DND-41 (cell line): ENCODE data around the gene UBD.

Experiments
- ATAC-seq: fragments of 200-7000 bp; cut with Tn5 transposase; 3 replicates; pipeline ENCODE4 v1.9.1; 2021; ENCODE audit warnings: low read depth; ENCODE audit not compliant: insufficient read depth
- DNase-seq: peaks from one replicate; pipeline ENCODE4 v3.0.0-alpha.2; 2020
- H2AFZ ChIP-seq: 2 replicates; pipeline ENCODE4 v1.6.0; 2012; ENCODE audit warnings: low read depth, low read length
- H3K27ac ChIP-seq: 2 replicates; pipeline ENCODE4 v1.5.1; 2012; ENCODE audit warnings: low read length, inconsistent platforms
- H3K27me3 ChIP-seq: fragments of 200-600 bp; sonication (generic); 2 replicates; pipeline ENCODE4 v1.6.0; 2012; ENCODE audit warnings: low read length, mild to moderate bottlenecking, inconsistent platforms; ENCODE audit not compliant: insufficient read depth, poor library complexity
- H3K36me3 ChIP-seq: 2 replicates; pipeline ENCODE4 v1.5.1; 2012; ENCODE audit warnings: low read length, inconsistent platforms; ENCODE audit not compliant: insufficient read depth
- H3K4me1 ChIP-seq: 2 replicates; pipeline ENCODE4 v1.5.1; 2012; ENCODE audit warnings: mild to moderate bottlenecking, low read length; ENCODE audit not compliant: insufficient read depth
- H3K4me2 ChIP-seq: 2 replicates; pipeline ENCODE4 v1.6.0; 2012; ENCODE audit warnings: mild to moderate bottlenecking, moderate library complexity, low read length, inconsistent platforms; ENCODE audit not compliant: insufficient read depth
- H3K4me3 ChIP-seq, 2 experiments: fragments of 200-600 bp in 1 of 2; shearing (Covaris generic) in 1 of 2; 2 replicates each; pipeline ENCODE4 v1.5.1; 2012 to 2016; ENCODE audit warnings: inconsistent platforms in 2 of 2, low read length in 2 of 2, mild to moderate bottlenecking in 2 of 2, low read depth in 1 of 2, moderate library complexity in 1 of 2
- H3K79me2 ChIP-seq: 2 replicates; pipeline ENCODE4 v1.6.0; 2012; ENCODE audit warnings: low read length, inconsistent platforms; ENCODE audit not compliant: insufficient read depth
- H3K9ac ChIP-seq: 2 replicates; pipeline ENCODE4 v1.6.0; 2012; ENCODE audit warnings: low read depth, mild to moderate bottlenecking, inconsistent platforms, low read length, moderate library complexity
- H3K9me3 ChIP-seq: 2 replicates; pipeline ENCODE4 v1.5.1; 2012; ENCODE audit warnings: low read length, moderate library complexity, mild to moderate bottlenecking, inconsistent platforms; ENCODE audit not compliant: insufficient read depth, severe bottlenecking
- H4K20me1 ChIP-seq: 2 replicates; pipeline ENCODE4 v1.6.0; 2012; ENCODE audit warnings: low read length; ENCODE audit not compliant: insufficient read depth
- EZH2 ChIP-seq: IDR thresholded peaks from 3 replicates; pipeline ENCODE4 v1.6.1; 2012; ENCODE audit warnings: borderline replicate concordance, low read depth, mild to moderate bottlenecking, moderate library complexity, low read length, inconsistent platforms; ENCODE audit not compliant: severe bottlenecking
- TF ChIP-seq, protein P1 (sequence below): IDR thresholded peaks from 2 replicates; pipeline ENCODE4 v1.5.1; 2012; ENCODE audit warnings: borderline replicate concordance, low read length, moderate library complexity, mild to moderate bottlenecking; ENCODE audit not compliant: poor library complexity, severe bottlenecking; ENCODE audit errors: extremely low read depth

The UBD gene

GRCh38 chr6:29591677-29592076 is 32.1 kb upstream of the UBD start:
- H3K79me2 ChIP-seq = no peaks in the 10 kb centered on the region
- no peak overlapping the region for H3K4me3 ChIP-seq
- no peak overlapping the region for H2AFZ ChIP-seq
- ATAC-seq (no peak), DNase-seq (no peak)
- no peak for TF ChIP-seq EZH2
- no peaks in the 10 kb centered on the region for H3K9me3 ChIP-seq
- peaks cover 18% of the 10 kb centered on the region for H3K27me3 ChIP-seq
- no peaks in the 10 kb centered on the region for H3K36me3 ChIP-seq
- H4K20me1 ChIP-seq = no peaks in the 10 kb centered on the region
- no peak overlapping the region for H3K4me2 ChIP-seq
- no peaks in the 10 kb centered on the region for H3K4me1 ChIP-seq
- H3K27ac ChIP-seq = no peak overlapping the region
- H3K9ac ChIP-seq = no peak overlapping the region

- H3K4me3 ChIP-seq = no peak overlapping the region
- no peak for DNase-seq
- no peaks in the 10 kb centered on the region for H3K4me1 ChIP-seq
- H3K79me2 ChIP-seq = no peaks in the 10 kb centered on the region
- TF ChIP-seq, protein P1, sequence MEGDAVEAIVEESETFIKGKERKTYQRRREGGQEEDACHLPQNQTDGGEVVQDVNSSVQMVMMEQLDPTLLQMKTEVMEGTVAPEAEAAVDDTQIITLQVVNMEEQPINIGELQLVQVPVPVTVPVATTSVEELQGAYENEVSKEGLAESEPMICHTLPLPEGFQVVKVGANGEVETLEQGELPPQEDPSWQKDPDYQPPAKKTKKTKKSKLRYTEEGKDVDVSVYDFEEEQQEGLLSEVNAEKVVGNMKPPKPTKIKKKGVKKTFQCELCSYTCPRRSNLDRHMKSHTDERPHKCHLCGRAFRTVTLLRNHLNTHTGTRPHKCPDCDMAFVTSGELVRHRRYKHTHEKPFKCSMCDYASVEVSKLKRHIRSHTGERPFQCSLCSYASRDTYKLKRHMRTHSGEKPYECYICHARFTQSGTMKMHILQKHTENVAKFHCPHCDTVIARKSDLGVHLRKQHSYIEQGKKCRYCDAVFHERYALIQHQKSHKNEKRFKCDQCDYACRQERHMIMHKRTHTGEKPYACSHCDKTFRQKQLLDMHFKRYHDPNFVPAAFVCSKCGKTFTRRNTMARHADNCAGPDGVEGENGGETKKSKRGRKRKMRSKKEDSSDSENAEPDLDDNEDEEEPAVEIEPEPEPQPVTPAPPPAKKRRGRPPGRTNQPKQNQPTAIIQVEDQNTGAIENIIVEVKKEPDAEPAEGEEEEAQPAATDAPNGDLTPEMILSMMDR = no peak
- no peak for TF ChIP-seq EZH2
- H3K9me3 ChIP-seq = no peaks in the 10 kb centered on the region
- H2AFZ ChIP-seq = no peak overlapping the region
- H3K9ac ChIP-seq = no peak overlapping the region
- no peak for ATAC-seq
- peaks cover 23% of the 10 kb centered on the region for H3K27me3 ChIP-seq
- no peaks in the 10 kb centered on the region for H3K36me3 ChIP-seq
- no peak overlapping the region for H3K4me2 ChIP-seq
- no peaks in the 10 kb centered on the region for H4K20me1 ChIP-seq
- H3K27ac ChIP-seq = no peak overlapping the region
Measured at GRCh38 chr6:29590218-29590808, 30.8 kb upstream of the UBD start.

GRCh38 chr6:29589423-29590048 is 30.0 kb upstream of the UBD start:
- ATAC-seq = peak; percentile 80; the same call in 2 of the 3 replicates
- H3K4me2 ChIP-seq = no peak overlapping the region
- peak; percentile 55 for DNase-seq

GRCh38 chr6:29584821-29585220 is 25.3 kb upstream of the UBD start, which contains the start of gene OR2H2:
TSS of gene OR2H2 (plus strand) at chr6:29585121. CDS start at chr6:29587945, 2,824 bp downstream.
- no peak within 1 kb of the TSS for H3K9ac ChIP-seq
- H3K36me3 ChIP-seq = no peaks in the 10 kb centered on the region
- H4K20me1 ChIP-seq = no peaks in the 10 kb centered on the region
- no peak for TF ChIP-seq EZH2
- TF ChIP-seq, protein P1 = no peak
- no peak within 1 kb of the TSS for H3K27ac ChIP-seq
- H3K4me3 ChIP-seq = no peak within 1 kb of the TSS
- DNase-seq = no peak
- peaks cover 15% of the 10 kb centered on the region for H3K27me3 ChIP-seq
- H3K9me3 ChIP-seq = no peaks in the 10 kb centered on the region
- H3K79me2 ChIP-seq = no peaks in the 10 kb centered on the region
- no peak for ATAC-seq
- no peak within 1 kb of the TSS for H3K4me2 ChIP-seq
- no peaks in the 10 kb centered on the region for H3K4me1 ChIP-seq
- H2AFZ ChIP-seq = no peak within 1 kb of the TSS

More at GRCh38 chr6:29589423-29590048, 30.0 kb upstream of the UBD start:
- H3K27me3 ChIP-seq = peaks cover 24% of the 10 kb centered on the region
- H3K27ac ChIP-seq = no peak overlapping the region
- H3K4me1 ChIP-seq = no peaks in the 10 kb centered on the region
- no peaks in the 10 kb centered on the region for H4K20me1 ChIP-seq
- H3K79me2 ChIP-seq = no peaks in the 10 kb centered on the region
- H3K9ac ChIP-seq = no peak overlapping the region
- TF ChIP-seq, protein P1 = peak; percentile 97
- TF ChIP-seq EZH2 = no peak
- no peaks in the 10 kb centered on the region for H3K9me3 ChIP-seq
- no peak overlapping the region for H3K4me3 ChIP-seq
- no peaks in the 10 kb centered on the region for H3K36me3 ChIP-seq
- no peak overlapping the region for H2AFZ ChIP-seq
